22Rv1 (cell line): ENCODE results near the gene COL4A3.

ENCODE experiments used
- CTCF ChIP-seq: fragments of 450-650 bp; IDR thresholded peaks from 2 replicates; pipeline ENCODE4 v1.5.1; 2017; ENCODE audit warnings: mild to moderate bottlenecking
- ZFX ChIP-seq: fragments of 450-650 bp; IDR thresholded peaks from 2 replicates; pipeline ENCODE4 v1.6.1; 2017; ENCODE audit warnings: antibody characterized with exemption, borderline replicate concordance

- no peak for TF ChIP-seq CTCF
- no peak for TF ChIP-seq ZFX
These were observed 57.9 kb downstream of the COL4A3 start for GRCh38 chr2:227222292-227222691.
